Right lobe of liver (tissue), 6 donors: ENCODE data around the gene PCP4. TPM values are rescaled to one million over a fixed set of nuclear protein-coding genes. Genes with fewer than 3 reads are reported as not detected.

Experiments used
- ATAC-seq, 4 donors: fragments of 200-7000 bp; cut with Tn5 transposase; one replicate each; pipeline ENCODE4 v1.9.1; 2020; ENCODE audit warnings: mild to moderate bottlenecking in 4 of 4, moderate library complexity in 4 of 4
- DNase-seq, 3 donors: peaks; one replicate each; pipeline ENCODE4 v3.0.0-alpha.2; 2020
- H3K27ac ChIP-seq, 3 donors: fragments of 200-600 bp; one replicate each; pipeline ENCODE4 v1.8.0; 2022
- H3K27me3 ChIP-seq, 2 donors: fragments of 200-600 bp; one replicate each; pipeline ENCODE4 v1.8.0; 2022
- H3K36me3 ChIP-seq, 4 donors: fragments of 200-600 bp; sonication (generic) in 1 of 4; one replicate each; pipeline versions ENCODE4 v1.5.1 to v1.8.0; 2017 to 2022; ENCODE audit warnings: control low read depth in 1 of 4
- H3K4me1 ChIP-seq, 4 donors: fragments of 200-600 bp; sonication (generic) in 1 of 4; one replicate each; pipeline versions ENCODE4 v1.5.1 to v1.8.0; 2017 to 2022; ENCODE audit warnings: control low read depth in 1 of 4
- H3K4me3 ChIP-seq, 3 donors: fragments of 200-600 bp; one replicate each; pipeline ENCODE4 v1.8.0; 2022
- H3K9me3 ChIP-seq, 4 donors: fragments of 200-600 bp; sonication (generic) in 1 of 4; one replicate each; pipeline versions ENCODE4 v1.5.1 to v1.8.0; 2017 to 2022; ENCODE audit warnings: control low read depth in 1 of 4
- CTCF ChIP-seq, 4 donors: fragments of 200-600 bp in 3 of 4; fragments of 450-650 bp in 1 of 4; IDR thresholded peaks; one replicate each; pipeline versions ENCODE4 v1.5.1 to v1.8.0; 2016 to 2022; ENCODE audit warnings: antibody characterized with exemption in 4 of 4, mild to moderate bottlenecking in 2 of 4
- POLR2A ChIP-seq: fragments of 450-650 bp; IDR thresholded peaks from one replicate; pipeline ENCODE4 v1.6.1; 2017; ENCODE audit warnings: antibody characterized with exemption, mild to moderate bottlenecking
- WGBS: methylation state at CpG from one replicate; pipeline ENCODE4 v1.1.6; 2018; ENCODE audit warnings: low coverage, low lambda C conversion rate; ENCODE audit not compliant: insufficient coverage; ENCODE audit errors: missing lambda C conversion rate; 5-methylcytosine and 5-hydroxymethylcytosine counted together
- intact Hi-C, 2 donors: fragments of 100-400 bp; cut with DNase I; formaldehyde crosslinking; loops; one replicate each; pipeline versions ENCODE4 v1.11.2 to v1.14.1; 2022
- total RNA-seq, 6 experiments: library from RNA; depleted of rRNA in 2 of 6; stranded (reverse); fragments of >200 nt in 2 of 6; fragmentation: NEBNext Ultra II Directional in 3 of 6; extraction: Animal tissue kit (Norgen Biotek cat#: 25700) in 3 of 6; gene quantifications; one replicate each; pipeline versions ENCODE4 v1.1.0 to v1.2.4, GENCODE V29; 2016 to 2023
- donor health status: DM: no; HTN: yes; CAD: no.
- donor health status: DM: no; HTN: no; CAD: no.
- donor health status: DM: no; HTN: no; CAD: no.
- donor health status: DM: no; HTN: yes; CAD: no.
- donor health status: DM: no; HTN: yes; CAD: no.

Gene PCP4
- total RNA-seq, 6 experiments from 2014 or later = not detected

- no peak overlapping the region for H3K4me3 ChIP-seq
- no peaks in the 10 kb centered on the region for H3K9me3 ChIP-seq
- intact Hi-C loops = no loop called here
- H3K27me3 ChIP-seq = no peaks in the 10 kb centered on the region
- ATAC-seq = no peak
- TF ChIP-seq CTCF (IDR thresholded peaks at IDR 0.05) = no peak
- no peak for TF ChIP-seq POLR2A
- no peak overlapping the region for H3K27ac ChIP-seq
- no peaks in the 10 kb centered on the region for H3K36me3 ChIP-seq
- no peaks in the 10 kb centered on the region for H3K4me1 ChIP-seq
- 74% methylated on average over 5 of the region's 5 CpGs for WGBS
- no peak for DNase-seq
Observed at GRCh38 chr21:39902986-39903385, 35.7 kb downstream of the PCP4 start.

GRCh38 chr21:39904457-39904856 lies 37.2 kb downstream of the PCP4 start:
- H3K36me3 ChIP-seq = no peaks in the 10 kb centered on the region
- H3K4me3 ChIP-seq = no peak overlapping the region
- intact Hi-C loops = no loop called here
- H3K9me3 ChIP-seq = no peaks in the 10 kb centered on the region
- no peaks in the 10 kb centered on the region for H3K27me3 ChIP-seq
- DNase-seq = no peak
- no peak for ATAC-seq
- no peak for TF ChIP-seq CTCF (IDR thresholded peaks at IDR 0.05)
- TF ChIP-seq POLR2A = no peak
- 72% methylated on average over 3 of the region's 3 CpGs for WGBS
- H3K27ac ChIP-seq = no peak overlapping the region
- H3K4me1 ChIP-seq = no peaks in the 10 kb centered on the region

GRCh38 chr21:39908265-39908923 lies 41.2 kb downstream of the PCP4 start:
- Histone ChIP-seq H3K9me3 (no peaks in the 10 kb centered on the region), H3K4me1 (no peaks in the 10 kb centered on the region), H3K27me3 (no peaks in the 10 kb centered on the region), H3K36me3 (no peaks in the 10 kb centered on the region), H3K27ac (no peak overlapping the region), H3K4me3 (no peak overlapping the region)
- 28% methylated on average over 4 of the region's 9 CpGs for WGBS
- ATAC-seq (peak in 1 of 4 donors; percentile 25), DNase-seq (no peak)
- TF ChIP-seq POLR2A (no peak), CTCF (IDR thresholded peaks at IDR 0.05) (no peak)
- intact Hi-C loops = no loop called here

- H3K4me3 ChIP-seq = no peak overlapping the region
- DNase-seq = no peak
- TF ChIP-seq CTCF (IDR thresholded peaks at IDR 0.05) (no peak), POLR2A (no peak)
- H3K27me3 ChIP-seq = no peaks in the 10 kb centered on the region
- no peaks in the 10 kb centered on the region for H3K36me3 ChIP-seq
- no peak for ATAC-seq
- H3K27ac ChIP-seq = no peak overlapping the region
- intact Hi-C loops = no loop called here
- no peaks in the 10 kb centered on the region for H3K9me3 ChIP-seq
- no peaks in the 10 kb centered on the region for H3K4me1 ChIP-seq
- 44% methylated on average over 10 of the region's 10 CpGs for WGBS
Observed at GRCh38 chr21:39911286-39912199, 44.3 kb downstream of the PCP4 start.
